Left ventricle myocardium inferior (tissue), 1 donor: ENCODE data around the gene PEMT. TPM values are rescaled to one million over a fixed set of nuclear protein-coding genes. Genes with fewer than 3 reads are reported as not detected.

Experiments used
- DNase-seq: peaks from one replicate; pipeline ENCODE4 v3.0.0-alpha.2; 2020
- H3K27ac ChIP-seq: fragments of 200-600 bp; replicated peaks from 2 replicates; pipeline ENCODE4 v1.8.0; 2021
- H3K27me3 ChIP-seq: fragments of 200-600 bp; 2 replicates; pipeline ENCODE4 v1.8.0; 2021; ENCODE audit warnings: low read depth
- H3K36me3 ChIP-seq: fragments of 200-600 bp; 2 replicates; pipeline ENCODE4 v1.8.0; 2021
- H3K4me1 ChIP-seq: fragments of 200-600 bp; 2 replicates; pipeline ENCODE4 v1.8.0; 2021
- H3K4me3 ChIP-seq: fragments of 200-600 bp; 2 replicates; pipeline ENCODE4 v1.8.0; 2021; ENCODE audit warnings: mild to moderate bottlenecking, moderate library complexity
- H3K9me3 ChIP-seq: fragments of 200-600 bp; replicated peaks from 2 replicates; pipeline ENCODE4 v1.8.0; 2021
- intact Hi-C: fragments of 100-400 bp; cut with micrococcal nuclease; formaldehyde crosslinking; loops from one replicate; pipeline ENCODE4 v1.11.0; 2022
- total RNA-seq: library from RNA; stranded (reverse); fragmentation: NEBNext Ultra II Directional; extraction: Animal tissue kit (Norgen Biotek cat#: 25700); gene quantifications from one replicate; pipeline ENCODE4 v1.2.1, GENCODE V29; 2021
- TF ChIP-seq, protein P1 (sequence below): fragments of 200-600 bp; IDR thresholded peaks from 2 replicates; pipeline ENCODE4 v1.8.0; 2021; ENCODE audit warnings: antibody characterized with exemption, mild to moderate bottlenecking, borderline replicate concordance
- donor health status: DM: no; HTN: yes; CAD: no; lungs with severe emphysema.

The PEMT gene
- total RNA-seq, 1 donor from 2014 or later = 18.8 TPM

- H3K9me3 ChIP-seq = no peaks in the 10 kb centered on the region
- no peak for DNase-seq
- TF ChIP-seq, protein P1, sequence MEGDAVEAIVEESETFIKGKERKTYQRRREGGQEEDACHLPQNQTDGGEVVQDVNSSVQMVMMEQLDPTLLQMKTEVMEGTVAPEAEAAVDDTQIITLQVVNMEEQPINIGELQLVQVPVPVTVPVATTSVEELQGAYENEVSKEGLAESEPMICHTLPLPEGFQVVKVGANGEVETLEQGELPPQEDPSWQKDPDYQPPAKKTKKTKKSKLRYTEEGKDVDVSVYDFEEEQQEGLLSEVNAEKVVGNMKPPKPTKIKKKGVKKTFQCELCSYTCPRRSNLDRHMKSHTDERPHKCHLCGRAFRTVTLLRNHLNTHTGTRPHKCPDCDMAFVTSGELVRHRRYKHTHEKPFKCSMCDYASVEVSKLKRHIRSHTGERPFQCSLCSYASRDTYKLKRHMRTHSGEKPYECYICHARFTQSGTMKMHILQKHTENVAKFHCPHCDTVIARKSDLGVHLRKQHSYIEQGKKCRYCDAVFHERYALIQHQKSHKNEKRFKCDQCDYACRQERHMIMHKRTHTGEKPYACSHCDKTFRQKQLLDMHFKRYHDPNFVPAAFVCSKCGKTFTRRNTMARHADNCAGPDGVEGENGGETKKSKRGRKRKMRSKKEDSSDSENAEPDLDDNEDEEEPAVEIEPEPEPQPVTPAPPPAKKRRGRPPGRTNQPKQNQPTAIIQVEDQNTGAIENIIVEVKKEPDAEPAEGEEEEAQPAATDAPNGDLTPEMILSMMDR = no peak
- no peak overlapping the region for H3K27ac ChIP-seq
- H3K36me3 ChIP-seq = no peaks in the 10 kb centered on the region
- peaks cover under 1% of the 10 kb centered on the region for H3K4me1 ChIP-seq
- intact Hi-C loops = no loop called here
- no peak overlapping the region for H3K4me3 ChIP-seq
- H3K27me3 ChIP-seq = no peaks in the 10 kb centered on the region
Observed at GRCh38 chr17:17599965-17600364, 8.5 kb upstream of the PEMT start.

- H3K27me3 ChIP-seq = no peaks in the 10 kb centered on the region
- H3K4me3 ChIP-seq = no peak overlapping the region
- no peaks in the 10 kb centered on the region for H3K36me3 ChIP-seq
- TF ChIP-seq, protein P1 = no peak
- peaks cover 2% of the 10 kb centered on the region for H3K4me1 ChIP-seq
- H3K27ac ChIP-seq = no peak overlapping the region
- DNase-seq = no peak
- no peaks in the 10 kb centered on the region for H3K9me3 ChIP-seq
- intact Hi-C loops = no loop called here
Observed at GRCh38 chr17:17598003-17598402, 6.5 kb upstream of the PEMT start.

GRCh38 chr17:17595755-17596154, 4.2 kb upstream of the PEMT start:
- Histone ChIP-seq H3K9me3 (no peaks in the 10 kb centered on the region), H3K4me3 (no peak overlapping the region), H3K27ac (no peak overlapping the region), H3K27me3 (no peaks in the 10 kb centered on the region), H3K36me3 (no peaks in the 10 kb centered on the region), H3K4me1 (peaks cover 22% of the 10 kb centered on the region)
- intact Hi-C loops = no loop called here
- TF ChIP-seq, protein P1 = no peak
- no peak for DNase-seq

- H3K9me3 ChIP-seq = no peaks in the 10 kb centered on the region
- peak overlapping the region; percentile 98 for H3K4me3 ChIP-seq
- intact Hi-C loops = no loop called here
- no peak for DNase-seq
- no peaks in the 10 kb centered on the region for H3K36me3 ChIP-seq
- H3K4me1 ChIP-seq = peaks cover 34% of the 10 kb centered on the region
- no peak overlapping the region for H3K27ac ChIP-seq
- TF ChIP-seq, protein P1 = no peak
- no peaks in the 10 kb centered on the region for H3K27me3 ChIP-seq
Observed at GRCh38 chr17:17593222-17593620, 1.7 kb upstream of the PEMT start.

DNA sequence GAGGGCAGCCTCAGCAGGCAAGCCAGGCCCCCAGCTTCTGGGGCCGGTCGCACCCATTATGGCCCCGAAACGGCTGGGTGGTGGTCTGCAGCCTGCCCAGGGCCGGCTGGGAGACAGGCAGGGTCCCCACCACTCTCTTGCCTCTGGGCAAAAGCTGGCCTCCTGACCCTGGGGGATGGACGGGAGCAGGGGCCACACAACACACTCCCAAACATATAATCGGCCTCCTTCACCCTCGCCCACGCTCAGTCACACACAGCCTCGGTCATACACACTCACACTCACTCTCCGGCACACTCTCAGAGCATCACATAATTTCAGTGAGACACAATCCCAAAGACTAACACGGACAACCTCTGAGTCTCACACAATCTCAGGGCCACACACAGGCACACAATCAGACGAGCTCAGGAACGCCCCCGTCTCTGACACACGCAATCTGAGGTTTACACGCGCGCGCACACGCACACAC, 589 bp downstream of the PEMT start:
- Histone ChIP-seq H3K27me3 (no peaks in the 10 kb centered on the region), H3K4me3 (peak overlapping the region; percentile 98), H3K36me3 (no peaks in the 10 kb centered on the region), H3K9me3 (no peaks in the 10 kb centered on the region), H3K27ac (peak overlapping the region; percentile 90), H3K4me1 (peaks cover 34% of the 10 kb centered on the region)
- TF ChIP-seq, protein P1 = no peak
- DNase-seq = no peak
- intact Hi-C loops = no loop called here
